ENCODE results near the gene DISP3. TPM values are rescaled to one million over a fixed set of nuclear protein-coding genes. Genes with fewer than 3 reads are reported as not detected.

DISP3 gene
- total RNA-seq, 4 donors from 2014 or later: 0.19 TPM; not detected in 3

GRCh38 chr1:11569954-11570353, 91.0 kb downstream of the DISP3 start:
- Histone ChIP-seq H3K4me1 (no peaks in the 10 kb centered on the region), H3K27me3 (peaks cover 95% of the 10 kb centered on the region), H3K27ac (no peak overlapping the region), H3K9me3 (no peaks in the 10 kb centered on the region), H3K36me3 (no peaks in the 10 kb centered on the region), H3K4me3 (no peak overlapping the region)
- WGBS, 2 donors (ENCODE audit: low coverage in 1 of 2): 83% methylated on average over 3 of the region's 3 CpGs; no CpG with 5 or more reads in 1 of the 2 donors
- TF ChIP-seq CTCF (IDR thresholded peaks at IDR 0.05): no peak
- ATAC-seq: no peak

GRCh38 chr1:11570821-11571380, 91.9 kb downstream of the DISP3 start:
- no peak for ATAC-seq
- TF ChIP-seq CTCF (IDR thresholded peaks at IDR 0.05) (no peak), POLR2AphosphoS5 (IDR thresholded peaks at IDR 0.05) (no peak), EP300 (IDR thresholded peaks at IDR 0.05) (no peak), POLR2A (IDR thresholded peaks at IDR 0.05) (no peak)
- peaks cover 95% of the 10 kb centered on the region for H3K27me3 ChIP-seq
- H3K4me1 ChIP-seq: no peaks in the 10 kb centered on the region
- H3K9me3 ChIP-seq: no peaks in the 10 kb centered on the region
- H3K4me3 ChIP-seq: no peak overlapping the region
- no peaks in the 10 kb centered on the region for H3K36me3 ChIP-seq
- H3K27ac ChIP-seq: no peak overlapping the region
- 58 to 84% methylated on average over 2 to 4 of the region's 16 CpGs for WGBS, 2 donors (ENCODE audit: low coverage in 1 of 2)

- ATAC-seq: no peak
- 45 to 77% methylated on average over 3 to 7 of the region's 9 CpGs for WGBS, 2 donors (ENCODE audit: low coverage in 1 of 2)
- TF ChIP-seq POLR2AphosphoS5 (IDR thresholded peaks at IDR 0.05) (no peak), POLR2A (IDR thresholded peaks at IDR 0.05) (no peak), CTCF (IDR thresholded peaks at IDR 0.05) (no peak), EP300 (IDR thresholded peaks at IDR 0.05) (no peak)
Observed at GRCh38 chr1:11571906-11572616, 93.1 kb downstream of the DISP3 start.

GRCh38 chr1:11573116-11573692, 94.2 kb downstream of the DISP3 start:
- TF ChIP-seq CTCF (IDR thresholded peaks at IDR 0.05): no peak
- TF ChIP-seq POLR2AphosphoS5 (IDR thresholded peaks at IDR 0.05): no peak
- no peak for TF ChIP-seq EP300 (IDR thresholded peaks at IDR 0.05)
- no peak for TF ChIP-seq POLR2A (IDR thresholded peaks at IDR 0.05)
- Histone ChIP-seq H3K27ac (no peak overlapping the region), H3K4me3 (no peak overlapping the region), H3K27me3 (peaks cover 95% of the 10 kb centered on the region), H3K36me3 (no peaks in the 10 kb centered on the region), H3K4me1 (no peaks in the 10 kb centered on the region), H3K9me3 (no peaks in the 10 kb centered on the region)
- 65 to 85% methylated on average over 2 of the region's 5 CpGs for WGBS, 2 donors (ENCODE audit: low coverage in 1 of 2)
- ATAC-seq: no peak

More at GRCh38 chr1:11571906-11572616, 93.1 kb downstream of the DISP3 start:
- H3K36me3 ChIP-seq: no peaks in the 10 kb centered on the region
- peaks cover 95% of the 10 kb centered on the region for H3K27me3 ChIP-seq
- no peaks in the 10 kb centered on the region for H3K4me1 ChIP-seq
- H3K9me3 ChIP-seq: no peaks in the 10 kb centered on the region
- H3K27ac ChIP-seq: no peak overlapping the region
- no peak overlapping the region for H3K4me3 ChIP-seq

GRCh38 chr1:11575553-11575952, 96.6 kb downstream of the DISP3 start:
- H3K27me3 ChIP-seq: peaks cover 92% of the 10 kb centered on the region

More at GRCh38 chr1:11575553-11575952, 96.6 kb downstream of the DISP3 start:
- H3K9me3 ChIP-seq: no peaks in the 10 kb centered on the region
- no peak for TF ChIP-seq POLR2A (IDR thresholded peaks at IDR 0.05)
- no peak for TF ChIP-seq CTCF (IDR thresholded peaks at IDR 0.05)
- TF ChIP-seq POLR2AphosphoS5 (IDR thresholded peaks at IDR 0.05): no peak
- no peak for TF ChIP-seq EP300 (IDR thresholded peaks at IDR 0.05)
- H3K4me1 ChIP-seq: no peaks in the 10 kb centered on the region
- no peak overlapping the region for H3K4me3 ChIP-seq
- no peak overlapping the region for H3K27ac ChIP-seq
- no peak for ATAC-seq
- no peaks in the 10 kb centered on the region for H3K36me3 ChIP-seq
- 72 to 83% methylated on average over 4 to 6 of the region's 6 CpGs for WGBS, 2 donors (ENCODE audit: low coverage in 1 of 2)
